ENCODE data around the gene SRM.
"Not testable (repeated sequence)": the region's sequence is repeated elsewhere in the genome, so short reads cannot be mapped to it uniquely, and the experiment has no call there.

The SRM gene

DNA sequence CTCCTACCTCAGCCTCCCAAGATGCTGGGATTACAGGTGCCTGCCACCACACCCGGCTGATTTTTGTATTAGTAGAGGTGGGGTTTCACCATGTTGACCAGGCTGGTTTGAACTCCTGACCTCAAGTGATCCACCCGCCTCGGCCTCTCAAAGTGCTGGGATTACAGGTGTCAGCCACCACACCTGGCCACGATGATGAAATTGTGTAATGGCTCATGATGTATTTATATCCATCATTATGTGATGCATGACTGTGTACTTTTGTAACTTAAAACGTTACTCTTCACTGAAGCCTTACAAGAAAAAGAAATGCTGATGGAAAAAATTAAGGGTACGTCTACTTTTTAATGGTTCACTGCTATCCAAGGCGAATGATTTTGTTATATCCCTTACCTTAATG lies 39.8 kb downstream of the SRM start:
- TF ChIP-seq CTCF (IDR thresholded peaks at IDR 0.05; ENCODE audit: low read depth, low read length) = no peak

GRCh38 chr1:11019358-11019757 lies 40.5 kb downstream of the SRM start:
- DNase-seq (ENCODE audit: extremely low read depth, low read depth) = not testable (repeated sequence)

More for the DNA sequence above, 39.8 kb downstream of the SRM start:
- DNase-seq (ENCODE audit: extremely low read depth, low read depth) = no peak

DNA sequence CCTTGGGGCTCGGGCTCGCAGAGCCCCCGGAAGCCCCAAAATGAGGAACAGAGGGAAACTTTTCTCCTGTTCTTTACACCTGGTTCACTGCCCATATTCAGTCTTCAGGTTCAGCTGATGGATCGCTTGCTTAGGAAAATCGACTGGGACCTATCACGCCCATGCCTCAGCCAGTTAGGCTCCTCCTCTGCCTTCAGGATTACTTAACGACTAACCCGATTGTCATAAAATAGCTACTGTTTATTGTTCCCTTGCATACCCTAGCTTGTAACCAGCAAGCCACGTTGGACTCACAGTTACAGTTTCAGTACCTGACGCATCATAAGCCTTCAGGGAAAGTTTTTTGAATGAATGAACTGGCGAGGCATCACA lies 46.7 kb downstream of the SRM start:
- no peak for TF ChIP-seq CTCF (IDR thresholded peaks at IDR 0.05; ENCODE audit: low read depth, low read length)
- no peak for DNase-seq (ENCODE audit: extremely low read depth, low read depth)

DNA sequence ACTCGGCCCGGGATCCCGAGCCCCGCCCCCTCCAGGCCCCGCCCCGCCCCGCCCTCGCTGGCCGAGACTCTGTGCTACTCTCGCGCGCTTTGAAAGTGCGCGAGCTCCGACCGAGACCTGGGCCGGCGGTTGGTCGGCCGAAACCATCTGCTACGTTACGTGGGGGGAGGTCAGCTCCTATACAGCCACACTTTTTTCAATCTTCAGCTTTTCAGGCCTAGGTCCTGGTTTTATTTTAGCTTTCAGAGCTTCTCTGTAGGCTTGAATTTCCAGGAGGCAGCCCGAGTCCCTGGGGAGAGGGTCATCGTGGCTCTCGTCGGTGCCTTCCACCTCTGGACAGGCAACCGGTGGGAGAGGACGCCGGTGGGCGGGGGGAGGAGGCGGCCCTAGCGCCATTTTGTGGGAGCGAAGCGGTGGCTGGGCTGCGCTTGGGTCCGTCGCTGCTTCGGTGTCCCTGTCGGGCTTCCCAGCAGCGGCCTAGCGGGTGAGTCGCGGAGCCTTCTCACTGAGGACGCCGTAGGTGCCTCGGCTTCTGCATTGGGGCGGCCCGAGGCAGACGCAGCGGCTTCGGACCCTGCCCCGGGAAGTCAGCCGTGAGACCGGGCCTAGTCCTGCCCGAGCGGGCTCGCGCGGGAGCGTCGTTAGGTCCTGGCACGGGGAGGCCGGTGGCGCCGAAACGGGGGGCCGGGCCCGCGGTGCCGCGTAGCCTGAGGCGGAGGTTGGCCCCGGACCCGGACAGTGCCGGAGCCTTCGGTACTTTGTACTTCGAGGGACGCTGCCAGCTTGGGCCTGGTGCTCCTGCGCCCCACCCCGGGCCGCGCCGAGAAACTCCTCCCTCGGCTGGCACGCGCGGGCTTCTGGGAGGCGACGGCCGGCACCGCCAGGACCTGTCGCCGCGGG lies 47.3 kb downstream of the SRM start, which contains the start of gene TARDBP:
Gene TARDBP (plus strand): TSS at position 395 of the 900 bp plus-strand sequence. CDS start 1,074 bp downstream, outside the sequence.
- no peak for TF ChIP-seq CTCF (IDR thresholded peaks at IDR 0.05; ENCODE audit: low read depth, low read length)
- peak; percentile 71 for DNase-seq (ENCODE audit: extremely low read depth, low read depth)
